K562 (cell line): ENCODE results near the gene TNC. TPM values are rescaled to one million over a fixed set of nuclear protein-coding genes. Genes with fewer than 3 reads are reported as not detected.

ENCODE experiments used
- ATAC-seq: fragments of 200-7000 bp; cut with Tn5 transposase; 3 replicates; pipeline ENCODE4 v1.9.1; 2020; ENCODE audit warnings: moderate library complexity
- BruUV-seq: library from RNA; stranded (reverse); fragments of 400-500 nt; replicated peaks from 2 replicates; lab custom pipeline; 2021; lab: Mats Ljungman, UMichigan
- CTCF ChIA-PET: fragments of 300-600 bp; formaldehyde crosslinking; extraction: SDS; loops from one replicate; lab custom pipeline; 2021; ENCODE audit warnings: low intra/inter-chr PET ratio; lab: Yijun Ruan, JAX
- POLR2A ChIA-PET: fragments of 300-600, 350-650 bp; sonication (Branson Sonifier 250); formaldehyde crosslinking; extraction: SDS; loops from one replicate; lab custom pipeline; 2021; ENCODE audit warnings: antibody characterized with exemption, inconsistent platforms; lab: Yijun Ruan, JAX
- DNase-seq, 4 experiments: peaks; one replicate each; pipeline versions ENCODE4 v3.0.0 to v3.0.0-alpha.2; 2011 to 2018; ENCODE audit warnings: low spot score in 3 of 4, mixed read lengths in 3 of 4; ENCODE audit errors: extremely low read depth in 1 of 4
- FAIRE-seq: peaks from 2 replicates; lab custom pipeline; 2011; peaks lifted over from hg19 to GRCh38; lab: Jason Lieb, UNC
- H2AFZ ChIP-seq: 2 replicates; pipeline ENCODE4 v1.6.0; 2011; ENCODE audit warnings: low read depth, low read length, control low read depth, inconsistent platforms
- H3K27ac ChIP-seq: fragments of 200-600 bp; 3 replicates; pipeline ENCODE4 v1.8.0; 2011; ENCODE audit warnings: low read depth, mild to moderate bottlenecking, control low read depth, inconsistent platforms, low read length, moderate library complexity, mixed read lengths; ENCODE audit errors: extremely low read depth
- H3K27me3 ChIP-seq, 2 experiments: fragments of 300-600 bp in 1 of 2; 2 replicates in 1 of 2; 3 replicates in 1 of 2; pipeline versions ENCODE4 v1.6.0 to v1.8.0; 2011; ENCODE audit warnings: inconsistent platforms in 2 of 2, low read length in 2 of 2, mild to moderate bottlenecking in 1 of 2, mixed read lengths in 1 of 2, moderate library complexity in 1 of 2; ENCODE audit not compliant: control insufficient read depth in 2 of 2, insufficient read depth in 2 of 2
- H3K36me3 ChIP-seq: fragments of 300-600 bp; 3 replicates; pipeline ENCODE4 v1.8.0; 2011; ENCODE audit warnings: mild to moderate bottlenecking, low read length, inconsistent platforms; ENCODE audit not compliant: control insufficient read depth, insufficient read depth
- H3K4me1 ChIP-seq, 2 experiments: fragments of 200-600 bp in 1 of 2; replicated peaks in 1 of 2; 2 replicates in 1 of 2; 3 replicates in 1 of 2; pipeline versions ENCODE4 v1.5.1 to v1.8.0; 2011; ENCODE audit warnings: inconsistent platforms in 2 of 2, low read length in 2 of 2, mild to moderate bottlenecking in 1 of 2, mixed read lengths in 1 of 2, moderate library complexity in 1 of 2; ENCODE audit not compliant: control insufficient read depth in 2 of 2, insufficient read depth in 2 of 2
- H3K4me2 ChIP-seq: 2 replicates; pipeline ENCODE4 v1.6.1; 2011; ENCODE audit warnings: low read length, control low read depth, inconsistent platforms, mixed read lengths; ENCODE audit not compliant: insufficient read depth
- H3K4me3 ChIP-seq: fragments of 200-600 bp; sonication (generic), shearing (Covaris generic); 2 replicates; pipeline ENCODE4 v1.5.1; 2016; ENCODE audit warnings: control low read depth, inconsistent platforms
- H3K79me2 ChIP-seq: fragments of 200-600 bp; 3 replicates; pipeline ENCODE4 v1.8.0; 2011; ENCODE audit warnings: low read length, inconsistent platforms; ENCODE audit not compliant: control insufficient read depth, insufficient read depth
- H3K9ac ChIP-seq, 2 experiments: 2 replicates each; pipeline versions ENCODE4 v1.6.0 to v1.6.1; 2011; ENCODE audit warnings: low read depth in 2 of 2, low read length in 2 of 2, control low read depth in 1 of 2, inconsistent platforms in 1 of 2, mild to moderate bottlenecking in 1 of 2, mixed read lengths in 1 of 2; ENCODE audit not compliant: insufficient read depth in 1 of 2
- H3K9me1 ChIP-seq: one replicate; pipeline ENCODE4 v1.6.0; 2011; ENCODE audit warnings: inconsistent platforms, mild to moderate bottlenecking, low read length, moderate library complexity; ENCODE audit not compliant: control insufficient read depth, insufficient read depth
- H3K9me3 ChIP-seq: replicated peaks from 2 replicates; pipeline ENCODE4 v1.5.1; 2011; ENCODE audit warnings: low read depth, low read length, inconsistent platforms; ENCODE audit not compliant: control insufficient read depth, insufficient read depth
- H4K20me1 ChIP-seq: replicated peaks from 2 replicates; pipeline ENCODE4 v1.6.1; 2011; ENCODE audit warnings: low read length, inconsistent platforms, mixed read lengths; ENCODE audit not compliant: control insufficient read depth, insufficient read depth
- E2F1 ChIP-seq: sonication (generic); formaldehyde crosslinking; IDR thresholded peaks from 2 replicates; pipeline ENCODE4 v1.8.1; 2023; ENCODE audit warnings: mild to moderate bottlenecking, missing genetic modification reagents, moderate library complexity
- HOXB6 ChIP-seq: fragments of 250-450 bp; sonication (Bioruptor Pico); IDR thresholded peaks from 2 replicates; pipeline ENCODE4 v1.5.1; 2022; ENCODE audit warnings: mild to moderate bottlenecking, borderline replicate concordance
- ILF3 ChIP-seq: fragments of 450-650 bp; IDR thresholded peaks from 2 replicates; pipeline ENCODE4 v1.6.1; 2018; ENCODE audit warnings: antibody characterized with exemption, mild to moderate bottlenecking, moderate library complexity, borderline replicate concordance
- SMARCA4 ChIP-seq: fragments of 450-650 bp; IDR thresholded peaks from 2 replicates; pipeline ENCODE4 v1.6.1; 2016
- WGBS: fragments of 100-300 bp; shearing (Covaris generic); methylation state at CpG from one replicate; pipeline ENCODE4 v1.1.6; 2016; ENCODE audit warnings: low coverage, mixed read lengths; ENCODE audit not compliant: insufficient coverage; ENCODE audit errors: missing lambda C conversion rate; 5-methylcytosine and 5-hydroxymethylcytosine counted together
- in situ Hi-C: fragments of 300-500 bp; cut with MboI; formaldehyde crosslinking; loops from 4 replicates; pipeline ENCODE4 v1.15.0; 2018; ENCODE audit warnings: inconsistent platforms, mixed read lengths
- intact Hi-C: fragments of 100-400 bp; cut with micrococcal nuclease; formaldehyde crosslinking; loops from 2 replicates; pipeline ENCODE4 v1.14.2; 2022
- polyA plus RNA-seq, 8 experiments: library from polyadenylated mRNA; depleted of rRNA in 4 of 8; stranded (reverse) in 5 of 8; unstranded in 3 of 8; fragments of >200 nt; fragmentation: Nextera tagmentation in 2 of 8; fragmentation: Illumina TruSeq in 1 of 8; extraction: Ambion mirVana in 2 of 8; extraction: Trizol in 1 of 8; gene quantifications; 2 replicates each; pipeline versions ENCODE4 v1.2.1 to v1.2.3, GENCODE V29; 2011 to 2014; ENCODE audit warnings: inconsistent platforms in 1 of 8, missing spikeins in 1 of 8
- total RNA-seq, 7 experiments: library from RNA; depleted of rRNA in 6 of 7; stranded (reverse); fragments of >200 nt in 6 of 7; fragmentation: Illumina TruSeq in 2 of 7; extraction: Trizol in 2 of 7; gene quantifications; 2 replicates each; pipeline versions ENCODE4 v1.2.1 to v1.2.3, GENCODE V29; 2011 to 2021; ENCODE audit warnings: low replicate concordance in 1 of 7

Gene TNC
- total and polyA plus RNA-seq, 9 of the 15 experiments (the other 6 are each of a cell fraction or from before 2014, with no cell fraction given) = under 0.01 to 0.29 TPM; not detected in 7

- DNase-seq (no peak), ATAC-seq (no peak), FAIRE-seq (no peak)
- BruUV-seq = no TSS peak
- Histone ChIP-seq H3K4me2 (no peak overlapping the region), H3K4me3 (no peak overlapping the region), H3K27ac (no peak overlapping the region), H3K36me3 (no peaks in the 10 kb centered on the region), H3K9me1 (no peaks in the 10 kb centered on the region), H3K4me1 (no peaks in the 10 kb centered on the region), H3K27me3 (no peaks in the 10 kb centered on the region), H3K9ac (no peak overlapping the region), H3K9me3 (no peaks in the 10 kb centered on the region), H4K20me1 (no peaks in the 10 kb centered on the region), H2AFZ (no peak overlapping the region), H3K79me2 (no peaks in the 10 kb centered on the region)
- ChIA-PET POLR2A (interaction anchor here (0.6 to 0.7 kb wide), 2 partner anchors 48 to 1102 kb away, joined by 3 read pairs; no protein-coding TSS in a partner anchor), CTCF (no interaction called here)
- WGBS = 2% methylated on average over 8 of the region's 8 CpGs
- in situ Hi-C loops = no loop called here
- intact Hi-C loops = no loop called here
- no peak for TF ChIP-seq E2F1 (CRISPR knock-in tag)
- no peak for TF ChIP-seq ILF3
- TF ChIP-seq HOXB6 (CRISPR knock-in tag) = no peak
- no peak for TF ChIP-seq SMARCA4
Observed at GRCh38 chr9:115135821-115136778, 18.1 kb upstream of the TNC start.
